SW 1271 (cell line): Measurements from ENCODE around the gene GFRA1.

Experiments
- DNase-seq, 2 experiments: peaks; one replicate each; lab custom pipeline; 2025; lab: John Stamatoyannopoulos, UW

The GFRA1 gene

DNA sequence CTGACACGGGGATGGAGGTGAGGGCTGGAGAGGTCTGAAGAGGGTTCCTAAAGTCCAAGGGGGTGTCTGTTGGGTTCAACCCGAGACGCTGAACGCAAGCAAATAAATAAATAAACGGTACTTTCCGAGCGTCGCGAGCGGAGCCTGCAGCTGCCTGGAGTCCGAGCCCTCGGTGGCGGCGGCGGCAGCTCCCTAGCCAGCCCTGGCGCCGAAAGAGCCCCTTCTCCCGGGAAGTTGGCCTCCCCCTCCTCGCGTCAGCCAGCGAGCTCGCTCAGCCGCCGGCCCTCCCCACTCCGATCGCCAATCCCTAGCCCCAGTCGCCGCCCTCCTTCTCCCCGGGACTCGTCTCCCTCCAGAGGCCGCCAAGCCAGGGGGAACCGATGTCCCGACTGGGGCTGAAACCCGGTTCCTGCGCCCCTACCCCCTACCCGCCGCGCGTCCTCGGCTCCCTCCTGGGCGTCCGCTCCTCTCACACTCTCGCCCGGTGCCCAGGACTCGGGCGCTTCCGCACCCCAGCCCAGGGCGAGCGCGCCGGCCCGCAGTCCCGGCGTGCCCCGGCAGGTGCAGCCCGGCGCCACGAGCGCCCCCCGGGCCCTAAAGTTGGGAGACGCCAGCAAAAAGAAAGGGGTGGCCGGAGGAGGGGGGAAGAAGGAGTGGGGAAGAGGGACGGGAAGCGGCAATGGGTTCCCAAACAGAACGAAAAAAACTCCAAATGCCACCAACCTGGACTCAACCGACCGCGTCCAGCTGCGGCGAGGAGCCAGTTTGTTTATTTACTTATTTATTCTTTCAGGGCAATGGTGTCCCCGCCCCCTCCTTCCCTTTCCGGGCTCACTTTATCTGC lies at the start of gene GFRA1:
Gene GFRA1, minus strand, starts transcription at position 767 of the 844 bp plus-strand sequence. CDS start 1,177 bp downstream, outside the sequence.
- no peak for DNase-seq

DNA sequence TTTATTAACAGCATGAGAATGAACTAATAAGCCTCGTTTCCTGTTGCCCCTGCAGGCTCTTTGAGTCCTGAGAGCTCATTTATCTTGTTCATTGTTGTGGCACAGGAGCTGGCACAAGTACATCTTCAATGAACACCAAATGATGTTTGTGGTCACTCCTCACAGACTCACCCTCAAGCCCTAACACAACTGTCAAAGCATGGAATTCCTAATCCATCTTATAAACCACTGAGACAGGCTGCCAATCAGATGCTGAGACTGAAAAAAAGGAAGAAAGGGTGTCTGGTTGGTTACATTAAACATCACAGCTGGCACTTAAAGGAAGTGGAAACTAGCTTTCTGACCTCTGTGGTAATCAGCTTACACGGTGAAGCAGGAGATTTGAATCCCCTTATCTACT lies 43.5 kb upstream of the GFRA1 start:
- no peak for DNase-seq

DNA sequence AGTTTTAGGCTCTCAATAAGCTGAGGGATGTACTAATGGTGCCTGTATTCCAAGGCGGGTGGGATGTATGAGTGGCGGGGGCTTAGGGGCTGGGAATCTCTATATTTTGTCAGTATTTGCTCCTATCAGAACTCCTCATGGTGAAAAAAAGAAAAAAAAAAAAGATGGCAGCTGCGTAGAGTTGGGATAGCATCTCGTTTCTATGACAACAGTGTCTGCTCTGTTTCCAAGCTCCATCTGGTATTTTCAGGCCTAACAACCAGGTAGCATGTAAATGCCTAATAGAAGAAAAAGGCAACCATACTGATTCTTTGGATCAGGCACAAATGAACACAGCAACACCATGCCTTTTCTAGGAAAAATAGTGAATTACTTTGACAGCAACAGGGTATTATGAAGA lies 39.5 kb upstream of the GFRA1 start:
- no peak for DNase-seq

DNA sequence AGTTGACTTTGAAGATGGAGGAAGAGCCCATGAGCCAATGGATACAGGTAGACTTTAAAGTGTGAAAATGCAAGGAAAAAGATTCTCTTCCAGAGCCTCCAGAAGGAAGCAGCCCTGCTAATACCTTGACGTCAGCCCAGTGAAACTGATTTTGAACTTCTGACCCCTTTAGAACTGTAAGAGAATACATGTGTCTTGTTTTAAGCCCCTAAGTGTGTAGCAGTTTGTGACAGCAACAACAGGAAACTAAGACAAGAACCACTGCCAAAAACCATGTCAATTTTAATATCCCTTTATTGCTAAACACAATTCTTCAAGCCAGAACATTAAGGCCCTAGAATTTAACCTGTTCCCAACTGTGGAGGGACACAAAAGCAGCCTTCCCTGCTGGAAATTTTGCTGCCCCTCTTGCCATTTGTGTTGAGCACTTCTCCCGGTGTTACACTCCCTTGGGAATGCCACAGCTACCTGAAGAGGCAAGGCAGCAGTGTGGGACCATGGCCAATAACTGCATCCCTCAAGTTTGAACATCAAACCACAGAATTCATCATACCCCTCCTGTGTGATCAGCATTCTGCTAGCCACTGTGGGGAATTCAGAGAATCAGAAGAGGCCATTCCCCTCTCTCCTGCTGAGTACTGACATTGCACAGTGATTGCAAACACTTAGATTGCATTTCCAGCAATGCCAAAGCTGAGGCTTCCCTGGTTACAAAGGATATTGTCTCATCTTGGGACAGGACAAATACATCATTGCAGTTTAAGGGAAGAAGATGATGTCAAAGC lies 38.9 kb upstream of the GFRA1 start:
- no peak for DNase-seq

GRCh38 chr10:116311016-116311415 lies 38.0 kb upstream of the GFRA1 start:
- DNase-seq = no peak

- DNase-seq = no peak
Observed at GRCh38 chr10:116307455-116307854, 34.4 kb upstream of the GFRA1 start.

DNA sequence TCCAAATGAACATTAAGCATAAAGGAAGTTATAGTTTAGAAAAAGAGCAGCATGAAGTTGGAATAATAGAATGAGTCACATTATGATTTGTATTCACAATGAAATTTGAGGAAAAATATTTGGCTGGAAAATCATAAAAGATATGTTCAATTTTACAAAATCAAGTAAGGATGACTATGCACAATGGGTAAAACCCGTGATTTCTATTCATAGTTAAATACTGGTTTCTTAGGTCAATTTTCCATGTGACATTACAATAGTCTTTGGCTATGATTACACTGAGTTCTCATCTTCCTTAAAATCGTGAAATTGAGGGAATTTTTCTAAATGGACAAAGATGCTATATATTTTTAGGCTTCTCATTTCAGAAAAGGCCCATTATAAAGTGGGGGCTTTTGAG lies 33.8 kb upstream of the GFRA1 start:
- no peak for DNase-seq

DNA sequence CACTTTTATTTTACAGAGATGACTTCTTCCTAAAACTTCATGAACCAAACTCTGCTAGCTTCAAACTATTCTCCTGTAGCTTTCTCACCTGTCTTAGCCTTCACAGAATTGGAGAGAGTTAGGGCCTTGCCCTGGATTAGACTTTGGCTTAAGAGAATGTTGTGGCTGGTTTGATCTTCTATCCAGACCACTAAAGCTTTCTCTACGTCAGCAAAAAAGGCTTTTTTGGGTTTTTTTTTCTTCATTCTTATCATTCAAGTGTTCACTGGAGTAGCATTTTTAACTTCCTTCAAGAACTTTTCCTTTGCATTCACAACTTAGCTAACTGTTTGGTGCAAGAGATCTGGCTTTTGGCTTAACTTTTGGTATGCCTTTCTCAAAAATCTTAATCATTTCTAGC lies 31.9 kb upstream of the GFRA1 start:
- no peak for DNase-seq

DNA sequence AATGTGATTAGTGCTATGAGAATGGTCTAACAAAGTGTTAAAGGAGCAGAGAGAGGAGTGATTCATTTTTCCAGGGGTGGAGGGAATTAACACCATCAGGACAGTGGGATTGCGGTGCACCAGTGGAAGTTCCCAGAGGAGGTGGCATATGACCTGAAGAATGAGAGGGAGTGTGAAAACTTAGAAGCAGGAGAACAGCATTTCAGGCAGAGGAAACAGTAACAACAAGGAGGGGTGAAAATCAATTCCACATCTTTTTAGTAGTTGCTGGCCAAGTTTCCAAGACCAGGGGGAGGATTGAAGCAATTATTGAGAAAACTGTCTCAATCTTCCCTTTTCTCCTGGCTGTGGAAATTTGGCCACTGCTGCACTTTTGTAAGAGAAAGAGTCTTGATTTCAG lies 27.5 kb upstream of the GFRA1 start:
- DNase-seq = no peak

- no peak for DNase-seq
Observed at GRCh38 chr10:116298586-116298985, 25.6 kb upstream of the GFRA1 start.

GRCh38 chr10:116296291-116296721 lies 23.3 kb upstream of the GFRA1 start:
- DNase-seq = no peak

DNA sequence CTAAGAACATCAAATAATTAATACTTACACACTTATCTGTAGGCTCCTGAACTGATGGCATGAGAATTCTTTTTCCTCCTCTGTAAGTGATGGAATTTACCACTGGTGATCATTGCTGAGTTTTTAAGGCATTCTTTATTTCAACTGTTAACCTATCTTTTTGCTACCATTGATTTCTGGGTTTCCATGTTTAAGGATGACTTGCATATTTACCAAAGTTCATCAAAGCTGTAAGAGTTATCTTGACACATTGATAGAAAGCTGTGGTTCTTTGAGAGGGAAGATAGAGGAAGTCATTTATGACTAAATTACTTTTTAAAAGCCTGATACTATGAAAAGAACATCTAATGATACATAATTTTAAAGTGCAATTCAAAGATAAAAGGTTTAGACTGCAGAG lies 19.5 kb upstream of the GFRA1 start:
- DNase-seq = no peak

- no peak for DNase-seq
Observed at GRCh38 chr10:116289652-116290051, 16.6 kb upstream of the GFRA1 start.

GRCh38 chr10:116287906-116288501 lies 15.0 kb upstream of the GFRA1 start:
- peak in 1 of 2 experiments; percentile 6 for DNase-seq

GRCh38 chr10:116286626-116287200 lies 13.7 kb upstream of the GFRA1 start:
- no peak for DNase-seq

DNA sequence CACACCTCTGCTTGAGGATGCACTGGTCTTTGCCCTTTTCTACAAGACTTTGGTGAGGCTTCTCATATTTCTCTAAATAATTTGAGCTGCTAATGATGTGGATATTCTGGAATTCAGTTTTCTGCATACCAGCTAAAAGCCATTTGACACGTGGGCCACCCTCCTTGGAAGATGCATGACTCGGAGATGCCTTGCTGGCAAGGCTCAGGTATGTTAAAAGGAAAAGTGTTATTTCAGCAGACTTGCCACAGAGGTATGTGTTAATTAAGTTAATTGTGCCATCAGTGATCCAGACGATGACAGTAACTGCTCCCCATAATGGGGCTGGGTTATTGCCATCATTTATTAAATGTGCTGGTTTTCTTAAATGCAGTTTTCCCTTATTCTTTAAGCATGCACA lies 8.8 kb upstream of the GFRA1 start:
- no peak for DNase-seq

GRCh38 chr10:116278846-116279245 lies 5.8 kb upstream of the GFRA1 start:
- DNase-seq = no peak

DNA sequence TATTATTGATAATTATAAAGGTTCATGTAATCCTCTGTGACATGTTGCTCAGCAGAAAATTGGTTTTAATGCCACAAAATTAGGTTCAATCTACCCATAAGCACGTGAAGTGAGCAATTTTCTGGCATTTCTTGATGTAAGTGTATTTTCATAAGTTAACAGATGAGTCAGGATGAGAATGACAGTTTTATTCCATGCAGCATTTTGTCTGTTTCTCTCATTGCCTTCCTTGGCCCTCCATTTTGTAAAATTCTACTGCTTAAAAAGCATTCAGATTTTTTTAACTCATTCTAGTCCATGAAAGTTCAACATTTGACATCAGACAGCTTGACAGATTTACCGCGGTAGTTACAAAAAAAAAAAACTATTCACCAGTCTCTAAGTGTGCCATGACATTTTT lies 4.0 kb upstream of the GFRA1 start:
- DNase-seq = no peak

DNA sequence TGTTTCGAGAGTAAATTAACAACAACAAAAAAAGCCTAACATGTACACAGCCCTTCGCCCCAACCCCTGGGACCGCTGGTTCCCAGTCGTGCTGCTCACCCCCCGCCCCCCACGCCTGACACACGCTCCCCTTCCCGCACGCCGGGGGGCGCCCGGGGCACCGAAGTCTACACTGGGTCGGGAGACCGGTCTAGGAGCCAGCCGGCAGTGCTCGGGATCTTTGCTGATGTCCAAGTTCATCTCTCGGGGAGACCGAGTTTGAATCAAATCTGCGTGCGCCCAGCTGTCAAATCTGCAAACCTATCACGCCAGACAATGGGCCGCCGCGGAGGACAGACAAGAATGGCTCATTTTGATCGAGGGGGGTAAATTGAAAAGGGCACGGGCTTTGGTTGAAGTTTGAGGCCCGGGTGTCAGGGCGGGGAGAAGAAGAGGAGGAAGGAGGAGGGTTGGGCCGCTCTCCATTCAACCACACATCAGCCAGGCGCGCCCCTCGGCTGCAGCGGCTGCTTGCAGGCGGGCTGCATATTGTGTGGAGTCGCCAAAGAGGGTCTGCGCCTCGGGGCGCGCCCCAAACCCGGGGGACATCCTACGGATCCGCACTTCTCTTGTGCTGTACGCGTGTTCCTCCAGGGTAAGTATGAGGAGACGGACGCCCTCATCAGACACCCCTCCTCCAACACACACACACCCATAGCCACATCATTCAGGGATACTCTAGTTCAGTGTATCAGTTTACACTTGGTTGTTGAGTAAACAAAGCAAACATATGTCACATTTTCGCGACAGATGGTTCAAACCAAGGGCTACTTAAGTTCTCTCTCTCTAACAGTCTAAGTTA lies 1.3 kb upstream of the GFRA1 start:
- no peak for DNase-seq

- no peak for DNase-seq
Observed at GRCh38 chr10:116271593-116272439, 1.2 kb downstream of the GFRA1 start.
